H1 (cell line): ENCODE data around the gene MYO1D. TPM values are rescaled to one million over a fixed set of nuclear protein-coding genes. Genes with fewer than 3 reads are reported as not detected.

Experiments
- CTCF ChIA-PET: fragments of 300-600 bp; sonication (Branson Sonifier 250); formaldehyde crosslinking; loops from one replicate; lab custom pipeline; 2021; ENCODE audit not compliant: partially characterized antibody; lab: Charles Lee
- POLR2A ChIA-PET: fragments of 300-600 bp; sonication (Branson Sonifier 250); formaldehyde crosslinking; loops from one replicate; lab custom pipeline; 2021; ENCODE audit warnings: inconsistent platforms; ENCODE audit not compliant: partially characterized antibody; lab: Charles Lee
- DNase-seq, 2 experiments: peaks; one replicate each; pipeline versions ENCODE4 v3.0.0 to v3.0.0-alpha.2; 2010 to 2022; ENCODE audit warnings: low spot score in 2 of 2, low read depth in 1 of 2, mixed read lengths in 1 of 2
- FAIRE-seq: peaks from 2 replicates; lab custom pipeline; 2011; peaks lifted over from hg19 to GRCh38; lab: Jason Lieb, UNC
- H2AFZ ChIP-seq: 2 replicates; pipeline ENCODE4 v1.8.1; 2012; ENCODE audit warnings: low read length, inconsistent platforms
- H2AK5ac ChIP-seq: 2 replicates; pipeline ENCODE4 v1.6.1; 2013; ENCODE audit warnings: low read depth, low read length
- H2BK120ac ChIP-seq: replicated peaks from 2 replicates; pipeline ENCODE3; 2013; ENCODE audit warnings: low read depth, low read length, inconsistent platforms
- H2BK12ac ChIP-seq: 2 replicates; pipeline ENCODE4 v1.6.1; 2013; ENCODE audit warnings: low read depth, low read length
- H2BK15ac ChIP-seq: 2 replicates; pipeline ENCODE4 v1.6.1; 2013; ENCODE audit warnings: low read length
- H2BK20ac ChIP-seq: 2 replicates; pipeline ENCODE4 v1.6.1; 2013; ENCODE audit warnings: low read length
- H2BK5ac ChIP-seq: 2 replicates; pipeline ENCODE4 v1.6.1; 2013; ENCODE audit warnings: low read depth, low read length
- H3K14ac ChIP-seq: 2 replicates; pipeline ENCODE4 v1.6.1; 2013; ENCODE audit warnings: inconsistent platforms; ENCODE audit not compliant: insufficient read length
- H3K18ac ChIP-seq: 2 replicates; pipeline ENCODE4 v1.6.1; 2013; ENCODE audit warnings: low read length; ENCODE audit errors: extremely low read depth
- H3K23ac ChIP-seq: 2 replicates; pipeline ENCODE4 v1.6.1; 2013; ENCODE audit warnings: inconsistent platforms; ENCODE audit not compliant: insufficient read length
- H3K23me2 ChIP-seq: 2 replicates; pipeline ENCODE4 v1.6.1; 2013; ENCODE audit warnings: low read depth, low read length
- H3K27ac ChIP-seq: 2 replicates; pipeline ENCODE4 v1.6.1; 2011; ENCODE audit warnings: low read depth, low read length, inconsistent platforms
- H3K27me3 ChIP-seq, 4 experiments: replicated peaks in 1 of 4; 1 replicate in 1 of 4; 2 replicates in 3 of 4; pipeline versions ENCODE4 v1.6.1 to v1.8.1; 2011 to 2013; ENCODE audit warnings: low read length in 3 of 4, mild to moderate bottlenecking in 3 of 4, inconsistent platforms in 2 of 4, mixed read lengths in 2 of 4, moderate library complexity in 1 of 4; ENCODE audit not compliant: control insufficient read depth in 3 of 4, insufficient read depth in 3 of 4; ENCODE audit errors: extremely low read depth in 1 of 4
- H3K36me3 ChIP-seq, 4 experiments: 2 replicates each; pipeline versions ENCODE4 v1.6.1 to v1.8.1; 2011 to 2013; ENCODE audit warnings: mild to moderate bottlenecking in 4 of 4, low read length in 3 of 4, moderate library complexity in 2 of 4, control low read depth in 1 of 4, inconsistent platforms in 1 of 4; ENCODE audit not compliant: insufficient read depth in 4 of 4, control insufficient read depth in 2 of 4
- H3K4ac ChIP-seq: replicated peaks from 2 replicates; pipeline ENCODE3; 2013; ENCODE audit warnings: low read length, low read depth, mixed read lengths, inconsistent platforms; ENCODE audit not compliant: insufficient read length
- H3K4me1 ChIP-seq, 4 experiments: replicated peaks in 1 of 4; 1 replicate in 1 of 4; 2 replicates in 3 of 4; pipeline versions ENCODE4 v1.6.1 to v1.8.1; 2011 to 2013; ENCODE audit warnings: low read length in 3 of 4, inconsistent platforms in 2 of 4, mixed read lengths in 1 of 4; ENCODE audit not compliant: insufficient read depth in 4 of 4, control insufficient read depth in 3 of 4
- H3K4me2 ChIP-seq, 2 experiments: 2 replicates each; pipeline versions ENCODE4 v1.6.1 to v1.8.1; 2011 to 2013; ENCODE audit warnings: low read depth in 2 of 2, low read length in 2 of 2, control low read depth in 1 of 2, inconsistent platforms in 1 of 2, mild to moderate bottlenecking in 1 of 2; ENCODE audit not compliant: insufficient read depth in 1 of 2
- H3K4me3 ChIP-seq, 4 experiments: fragments of 200-600, 300-600 bp in 1 of 4; sonication (generic), shearing (Covaris generic), sonication (Bioruptor Twin) in 1 of 4; 2 replicates each; pipeline versions ENCODE4 v1.5.1 to v1.8.1; 2011 to 2016; ENCODE audit warnings: low read length in 4 of 4, low read depth in 3 of 4, control low read depth in 2 of 4, inconsistent platforms in 2 of 4, mild to moderate bottlenecking in 2 of 4, mixed read lengths in 1 of 4, moderate library complexity in 1 of 4; ENCODE audit not compliant: insufficient read depth in 2 of 4; ENCODE audit errors: extremely low read depth in 1 of 4
- H3K56ac ChIP-seq: replicated peaks from 2 replicates; pipeline ENCODE3; 2013; ENCODE audit warnings: low read depth, mild to moderate bottlenecking, mixed read lengths, low read length, inconsistent platforms; ENCODE audit not compliant: insufficient read length
- H3K79me1 ChIP-seq: 2 replicates; pipeline ENCODE4 v1.6.1; 2013; ENCODE audit warnings: low read depth, low read length, control low read depth
- H3K79me2 ChIP-seq, 2 experiments: 2 replicates each; pipeline versions ENCODE4 v1.6.1 to v1.8.1; 2012 to 2013; ENCODE audit warnings: low read length in 2 of 2, mild to moderate bottlenecking in 2 of 2, inconsistent platforms in 1 of 2; ENCODE audit not compliant: insufficient read depth in 2 of 2, control insufficient read depth in 1 of 2
- H3K9ac ChIP-seq, 4 experiments: replicated peaks in 1 of 4; 1 replicate in 1 of 4; 2 replicates in 3 of 4; pipeline versions ENCODE4 v1.6.1 to v1.8.1; 2011 to 2013; ENCODE audit warnings: low read depth in 3 of 4, low read length in 3 of 4, control low read depth in 2 of 4, mild to moderate bottlenecking in 2 of 4, moderate library complexity in 2 of 4, inconsistent platforms in 1 of 4; ENCODE audit errors: extremely low read depth in 1 of 4
- H3K9me3 ChIP-seq, 2 experiments: 2 replicates each; pipeline versions ENCODE4 v1.6.1 to v1.8.1; 2012 to 2013; ENCODE audit warnings: mild to moderate bottlenecking in 2 of 2, moderate library complexity in 2 of 2, control low read depth in 1 of 2, inconsistent platforms in 1 of 2, low read depth in 1 of 2, low read length in 1 of 2, mixed read lengths in 1 of 2; ENCODE audit not compliant: insufficient read depth in 2 of 2
- H4K20me1 ChIP-seq, 2 experiments: replicated peaks in 1 of 2; 2 replicates each; pipeline versions ENCODE3 to v1.8.1; 2011 to 2013; ENCODE audit warnings: inconsistent platforms in 2 of 2, low read length in 2 of 2, mild to moderate bottlenecking in 1 of 2; ENCODE audit not compliant: insufficient read depth in 2 of 2, control insufficient read depth in 1 of 2
- H4K5ac ChIP-seq: 2 replicates; pipeline ENCODE4 v1.6.1; 2013; ENCODE audit warnings: low read length, low read depth, mixed read lengths, inconsistent platforms; ENCODE audit not compliant: insufficient read length
- H4K8ac ChIP-seq: 2 replicates; pipeline ENCODE4 v1.8.0; 2013; ENCODE audit warnings: mild to moderate bottlenecking, moderate library complexity, low read length, inconsistent platforms; ENCODE audit not compliant: insufficient read depth; ENCODE audit errors: extremely low read depth
- H4K91ac ChIP-seq: replicated peaks from 2 replicates; pipeline ENCODE3; 2013; ENCODE audit warnings: low read length, mixed read lengths, inconsistent platforms; ENCODE audit not compliant: insufficient read length
- ATF2 ChIP-seq: IDR thresholded peaks from 2 replicates; pipeline ENCODE4 v1.6.1; 2012; ENCODE audit warnings: low read length, inconsistent platforms
- BCL11A ChIP-seq, 2 experiments: IDR thresholded peaks; one replicate each; pipeline ENCODE4 v1.6.1; 2011; ENCODE audit warnings: low read depth in 2 of 2, low read length in 2 of 2, mild to moderate bottlenecking in 2 of 2
- CREB1 ChIP-seq: IDR thresholded peaks from 2 replicates; pipeline ENCODE4 v1.6.1; 2012; ENCODE audit warnings: inconsistent platforms
- EGR1 ChIP-seq: IDR thresholded peaks from 2 replicates; pipeline ENCODE4 v1.6.1; 2011; ENCODE audit warnings: low read depth, low read length, borderline replicate concordance
- JUND ChIP-seq: IDR thresholded peaks from 2 replicates; pipeline ENCODE4 v1.6.1; 2011; ENCODE audit warnings: mild to moderate bottlenecking, improper control_type of control experiment, low read length
- KDM5A ChIP-seq: fragments of 200-600 bp; IDR thresholded peaks from 2 replicates; pipeline ENCODE4 v1.7.1; 2012; ENCODE audit warnings: mild to moderate bottlenecking, low read length, inconsistent platforms, mixed read lengths
- SIN3A ChIP-seq, 2 experiments: IDR thresholded peaks in 1 of 2; conservative IDR thresholded peaks in 1 of 2; 2 replicates each; pipeline ENCODE4 v1.6.1; 2011 to 2012; ENCODE audit warnings: low read length in 2 of 2, improper control_type of control experiment in 1 of 2, low read depth in 1 of 2, mild to moderate bottlenecking in 1 of 2
- SIRT6 ChIP-seq: IDR thresholded peaks from one replicate; pipeline ENCODE4 v1.7.1; 2012; ENCODE audit warnings: low read length, inconsistent platforms
- TCF12 ChIP-seq: IDR thresholded peaks from 2 replicates; pipeline ENCODE4 v1.6.1; 2011; ENCODE audit warnings: low read depth, mild to moderate bottlenecking, low read length
- WGBS, 2 experiments: shearing (Covaris generic) in 1 of 2; methylation state at CpG; one replicate each; pipeline versions ENCODE4 v1.1.6 to v1.1.7; 2013 to 2015; ENCODE audit warnings: low lambda C conversion rate in 2 of 2, mixed read lengths in 2 of 2, inconsistent platforms in 1 of 2, low coverage in 1 of 2, missing lambda C conversion rate in 1 of 2; ENCODE audit not compliant: insufficient replicate concordance in 2 of 2, insufficient coverage in 1 of 2, insufficient read length in 1 of 2; ENCODE audit errors: extremely low coverage in 1 of 2, missing lambda C conversion rate in 1 of 2; 5-methylcytosine and 5-hydroxymethylcytosine counted together
- polyA plus RNA-seq, 7 experiments: library from polyadenylated mRNA; depleted of rRNA in 3 of 7; stranded (reverse) in 5 of 7; unstranded in 2 of 7; fragments of >200 nt in 5 of 7; fragments of 200-250 nt in 2 of 7; gene quantifications; 1 replicate in 5 of 7; 2 replicates in 1 of 7; 4 replicates in 1 of 7; pipeline versions ENCODE4 v1.2.1 to v1.2.3, GENCODE V29; 2011 to 2013; ENCODE audit warnings: missing spikeins in 2 of 7, mixed read lengths in 2 of 7
- total RNA-seq: library from RNA; stranded (reverse); fragmentation: NEBNext Ultra II Directional; extraction: Animal tissue kit (Norgen Biotek cat#: 25700); gene quantifications from 2 replicates; pipeline ENCODE4 v1.2.1, GENCODE V29; 2021
- TF ChIP-seq, protein P1 (sequence below): IDR thresholded peaks from 2 replicates; pipeline ENCODE4 v1.6.1; 2012; ENCODE audit warnings: inconsistent platforms

Gene MYO1D
- total and polyA plus RNA-seq, 2 of the 8 experiments (the other 6 are each of a cell fraction or from before 2014, with no cell fraction given), result 6.5 to 25.4 TPM

DNA sequence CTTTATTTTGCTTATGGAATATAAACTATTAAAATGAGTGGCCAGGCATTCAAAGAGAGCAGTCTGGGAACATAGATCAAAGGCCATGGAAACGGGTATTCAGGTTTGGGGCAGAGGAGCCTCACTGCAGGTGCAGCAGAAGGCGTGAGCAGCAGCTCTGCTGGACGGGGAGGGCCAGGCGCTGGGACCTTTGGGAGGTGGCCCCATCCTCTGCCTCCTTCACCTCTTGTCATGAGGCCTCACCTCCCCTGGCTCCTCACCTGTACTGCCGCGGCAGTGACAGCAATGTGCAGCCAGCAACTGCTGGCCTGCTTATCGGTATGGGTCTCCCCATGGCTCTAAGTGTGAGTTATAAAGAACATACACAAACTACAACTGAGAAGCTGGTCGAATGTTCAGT lies 280.7 kb downstream of the MYO1D start:
- H3K79me2 ChIP-seq, result no peaks in the 10 kb centered on the region
- 86% methylated on average over 8 of the region's 8 CpGs; no CpG with 5 or more reads in 1 of the 2 experiments for WGBS, 2 experiments
- FAIRE-seq (no peak), DNase-seq (no peak)
- CTCF ChIA-PET, result interaction anchor here (0.8 to 1.2 kb wide), 3 partner anchors 9 to 112 kb away, joined by 3 to 5 read pairs (median 3); no protein-coding TSS in a partner anchor
- H3K27me3 ChIP-seq, result peaks cover 0 to under 1% (median 0%) of the 10 kb centered on the region in 4 experiments; a peak in 1 of 7 replicates
- H3K4ac ChIP-seq, result no peak overlapping the region
- H2BK120ac ChIP-seq, result no peak overlapping the region
- H3K9ac ChIP-seq, result no peak overlapping the region
- H3K36me3 ChIP-seq, result no peaks in the 10 kb centered on the region
- H4K91ac ChIP-seq, result no peak overlapping the region
- H4K20me1 ChIP-seq, result no peaks in the 10 kb centered on the region
- POLR2A ChIA-PET, result interaction anchor here (0.9 to 1.8 kb wide), 2 partner anchors 12 to 110 kb away, joined by 4 read pairs; no protein-coding TSS in a partner anchor
- H3K18ac ChIP-seq, result no peak overlapping the region
- no peak overlapping the region for H2BK12ac ChIP-seq
- H2BK5ac ChIP-seq, result no peak overlapping the region
- 0 out of 4 replicates have a peak, but pooled peaks cover 0 to 4% of the 10 kb centered on the region in 2 experiments for H3K9me3 ChIP-seq
- no peaks in the 10 kb centered on the region for H3K79me1 ChIP-seq
- no peak overlapping the region for H2AFZ ChIP-seq
- no peak overlapping the region for H3K4me2 ChIP-seq
- H3K56ac ChIP-seq, result no peak overlapping the region
- H2AK5ac ChIP-seq, result no peak overlapping the region
- H4K8ac ChIP-seq, result no peak overlapping the region
- no peak overlapping the region for H3K14ac ChIP-seq
- TF ChIP-seq SIN3A (conservative IDR thresholded peaks at IDR 0.05 in 1 of 2, IDR thresholded peaks at IDR 0.05 in 1 of 2; ENCODE audit: low read depth in 1 of 2, low read length in 2 of 2) (no peak), KDM5A (no peak), ATF2 (no peak), SIRT6 (no peak), EGR1 (no peak), TCF12 (no peak), CREB1 (no peak), BCL11A (IDR thresholded peaks at IDR 0.05; ENCODE audit: low read depth in 2 of 2, low read length in 2 of 2) (no peak), JUND (no peak)
- TF ChIP-seq, protein P1, sequence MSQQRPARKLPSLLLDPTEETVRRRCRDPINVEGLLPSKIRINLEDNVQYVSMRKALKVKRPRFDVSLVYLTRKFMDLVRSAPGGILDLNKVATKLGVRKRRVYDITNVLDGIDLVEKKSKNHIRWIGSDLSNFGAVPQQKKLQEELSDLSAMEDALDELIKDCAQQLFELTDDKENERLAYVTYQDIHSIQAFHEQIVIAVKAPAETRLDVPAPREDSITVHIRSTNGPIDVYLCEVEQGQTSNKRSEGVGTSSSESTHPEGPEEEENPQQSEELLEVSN, result no peak
- no peak overlapping the region for H2BK15ac ChIP-seq
- H3K27ac ChIP-seq, result no peak overlapping the region
- no peak overlapping the region for H2BK20ac ChIP-seq
- no peaks in the 10 kb centered on the region for H3K4me1 ChIP-seq
- no peaks in the 10 kb centered on the region for H3K23me2 ChIP-seq
- no peak overlapping the region for H3K23ac ChIP-seq
- H4K5ac ChIP-seq, result no peak overlapping the region
- H3K4me3 ChIP-seq, result no peak overlapping the region
